H1 (cell line): Measurements from ENCODE around the gene MRFAP1. TPM values are rescaled to one million over a fixed set of nuclear protein-coding genes. Genes with fewer than 3 reads are reported as not detected.

ENCODE experiments used
- CTCF ChIA-PET: fragments of 300-600 bp; sonication (Branson Sonifier 250); formaldehyde crosslinking; loops from one replicate; lab custom pipeline; 2021; ENCODE audit not compliant: partially characterized antibody; lab: Charles Lee
- POLR2A ChIA-PET: fragments of 300-600 bp; sonication (Branson Sonifier 250); formaldehyde crosslinking; loops from one replicate; lab custom pipeline; 2021; ENCODE audit warnings: inconsistent platforms; ENCODE audit not compliant: partially characterized antibody; lab: Charles Lee
- DNase-seq, 2 experiments: peaks; one replicate each; pipeline versions ENCODE4 v3.0.0 to v3.0.0-alpha.2; 2010 to 2022; ENCODE audit warnings: low spot score in 2 of 2, low read depth in 1 of 2, mixed read lengths in 1 of 2
- FAIRE-seq: peaks from 2 replicates; lab custom pipeline; 2011; peaks lifted over from hg19 to GRCh38; lab: Jason Lieb, UNC
- H2AFZ ChIP-seq: 2 replicates; pipeline ENCODE4 v1.8.1; 2012; ENCODE audit warnings: low read length, inconsistent platforms
- H2AK5ac ChIP-seq: 2 replicates; pipeline ENCODE4 v1.6.1; 2013; ENCODE audit warnings: low read depth, low read length
- H2BK120ac ChIP-seq: replicated peaks from 2 replicates; pipeline ENCODE3; 2013; ENCODE audit warnings: low read depth, low read length, inconsistent platforms
- H2BK12ac ChIP-seq: 2 replicates; pipeline ENCODE4 v1.6.1; 2013; ENCODE audit warnings: low read depth, low read length
- H2BK15ac ChIP-seq: 2 replicates; pipeline ENCODE4 v1.6.1; 2013; ENCODE audit warnings: low read length
- H2BK20ac ChIP-seq: 2 replicates; pipeline ENCODE4 v1.6.1; 2013; ENCODE audit warnings: low read length
- H2BK5ac ChIP-seq: 2 replicates; pipeline ENCODE4 v1.6.1; 2013; ENCODE audit warnings: low read depth, low read length
- H3K14ac ChIP-seq: 2 replicates; pipeline ENCODE4 v1.6.1; 2013; ENCODE audit warnings: inconsistent platforms; ENCODE audit not compliant: insufficient read length
- H3K18ac ChIP-seq: 2 replicates; pipeline ENCODE4 v1.6.1; 2013; ENCODE audit warnings: low read length; ENCODE audit errors: extremely low read depth
- H3K23ac ChIP-seq: 2 replicates; pipeline ENCODE4 v1.6.1; 2013; ENCODE audit warnings: inconsistent platforms; ENCODE audit not compliant: insufficient read length
- H3K23me2 ChIP-seq: 2 replicates; pipeline ENCODE4 v1.6.1; 2013; ENCODE audit warnings: low read depth, low read length
- H3K27ac ChIP-seq: 2 replicates; pipeline ENCODE4 v1.6.1; 2011; ENCODE audit warnings: low read depth, low read length, inconsistent platforms
- H3K27me3 ChIP-seq, 4 experiments: replicated peaks in 1 of 4; 1 replicate in 1 of 4; 2 replicates in 3 of 4; pipeline versions ENCODE4 v1.6.1 to v1.8.1; 2011 to 2013; ENCODE audit warnings: low read length in 3 of 4, mild to moderate bottlenecking in 3 of 4, inconsistent platforms in 2 of 4, mixed read lengths in 2 of 4, moderate library complexity in 1 of 4; ENCODE audit not compliant: control insufficient read depth in 3 of 4, insufficient read depth in 3 of 4; ENCODE audit errors: extremely low read depth in 1 of 4
- H3K36me3 ChIP-seq, 4 experiments: 2 replicates each; pipeline versions ENCODE4 v1.6.1 to v1.8.1; 2011 to 2013; ENCODE audit warnings: mild to moderate bottlenecking in 4 of 4, low read length in 3 of 4, moderate library complexity in 2 of 4, control low read depth in 1 of 4, inconsistent platforms in 1 of 4; ENCODE audit not compliant: insufficient read depth in 4 of 4, control insufficient read depth in 2 of 4
- H3K4ac ChIP-seq: replicated peaks from 2 replicates; pipeline ENCODE3; 2013; ENCODE audit warnings: low read length, low read depth, mixed read lengths, inconsistent platforms; ENCODE audit not compliant: insufficient read length
- H3K4me1 ChIP-seq, 4 experiments: replicated peaks in 1 of 4; 1 replicate in 1 of 4; 2 replicates in 3 of 4; pipeline versions ENCODE4 v1.6.1 to v1.8.1; 2011 to 2013; ENCODE audit warnings: low read length in 3 of 4, inconsistent platforms in 2 of 4, mixed read lengths in 1 of 4; ENCODE audit not compliant: insufficient read depth in 4 of 4, control insufficient read depth in 3 of 4
- H3K4me2 ChIP-seq, 2 experiments: 2 replicates each; pipeline versions ENCODE4 v1.6.1 to v1.8.1; 2011 to 2013; ENCODE audit warnings: low read depth in 2 of 2, low read length in 2 of 2, control low read depth in 1 of 2, inconsistent platforms in 1 of 2, mild to moderate bottlenecking in 1 of 2; ENCODE audit not compliant: insufficient read depth in 1 of 2
- H3K4me3 ChIP-seq, 4 experiments: fragments of 200-600, 300-600 bp in 1 of 4; sonication (generic), shearing (Covaris generic), sonication (Bioruptor Twin) in 1 of 4; 2 replicates each; pipeline versions ENCODE4 v1.5.1 to v1.8.1; 2011 to 2016; ENCODE audit warnings: low read length in 4 of 4, low read depth in 3 of 4, control low read depth in 2 of 4, inconsistent platforms in 2 of 4, mild to moderate bottlenecking in 2 of 4, mixed read lengths in 1 of 4, moderate library complexity in 1 of 4; ENCODE audit not compliant: insufficient read depth in 2 of 4; ENCODE audit errors: extremely low read depth in 1 of 4
- H3K56ac ChIP-seq: replicated peaks from 2 replicates; pipeline ENCODE3; 2013; ENCODE audit warnings: low read depth, mild to moderate bottlenecking, mixed read lengths, low read length, inconsistent platforms; ENCODE audit not compliant: insufficient read length
- H3K79me1 ChIP-seq: 2 replicates; pipeline ENCODE4 v1.6.1; 2013; ENCODE audit warnings: low read depth, low read length, control low read depth
- H3K79me2 ChIP-seq, 2 experiments: 2 replicates each; pipeline versions ENCODE4 v1.6.1 to v1.8.1; 2012 to 2013; ENCODE audit warnings: low read length in 2 of 2, mild to moderate bottlenecking in 2 of 2, inconsistent platforms in 1 of 2; ENCODE audit not compliant: insufficient read depth in 2 of 2, control insufficient read depth in 1 of 2
- H3K9ac ChIP-seq, 4 experiments: replicated peaks in 1 of 4; 1 replicate in 1 of 4; 2 replicates in 3 of 4; pipeline versions ENCODE4 v1.6.1 to v1.8.1; 2011 to 2013; ENCODE audit warnings: low read depth in 3 of 4, low read length in 3 of 4, control low read depth in 2 of 4, mild to moderate bottlenecking in 2 of 4, moderate library complexity in 2 of 4, inconsistent platforms in 1 of 4; ENCODE audit errors: extremely low read depth in 1 of 4
- H3K9me3 ChIP-seq, 2 experiments: 2 replicates each; pipeline versions ENCODE4 v1.6.1 to v1.8.1; 2012 to 2013; ENCODE audit warnings: mild to moderate bottlenecking in 2 of 2, moderate library complexity in 2 of 2, control low read depth in 1 of 2, inconsistent platforms in 1 of 2, low read depth in 1 of 2, low read length in 1 of 2, mixed read lengths in 1 of 2; ENCODE audit not compliant: insufficient read depth in 2 of 2
- H4K20me1 ChIP-seq, 2 experiments: replicated peaks in 1 of 2; 2 replicates each; pipeline versions ENCODE3 to v1.8.1; 2011 to 2013; ENCODE audit warnings: inconsistent platforms in 2 of 2, low read length in 2 of 2, mild to moderate bottlenecking in 1 of 2; ENCODE audit not compliant: insufficient read depth in 2 of 2, control insufficient read depth in 1 of 2
- H4K5ac ChIP-seq: 2 replicates; pipeline ENCODE4 v1.6.1; 2013; ENCODE audit warnings: low read length, low read depth, mixed read lengths, inconsistent platforms; ENCODE audit not compliant: insufficient read length
- H4K8ac ChIP-seq: 2 replicates; pipeline ENCODE4 v1.8.0; 2013; ENCODE audit warnings: mild to moderate bottlenecking, moderate library complexity, low read length, inconsistent platforms; ENCODE audit not compliant: insufficient read depth; ENCODE audit errors: extremely low read depth
- H4K91ac ChIP-seq: replicated peaks from 2 replicates; pipeline ENCODE3; 2013; ENCODE audit warnings: low read length, mixed read lengths, inconsistent platforms; ENCODE audit not compliant: insufficient read length
- CHD1 ChIP-seq: IDR thresholded peaks from 2 replicates; pipeline ENCODE4 v1.6.1; 2012; ENCODE audit warnings: low read depth, low read length, improper control_type of control experiment
- NRF1 ChIP-seq: IDR thresholded peaks from 2 replicates; pipeline ENCODE4 v1.6.1; 2011; ENCODE audit warnings: mild to moderate bottlenecking, low read depth, low read length, improper control_type of control experiment
- SIRT6 ChIP-seq: IDR thresholded peaks from one replicate; pipeline ENCODE4 v1.7.1; 2012; ENCODE audit warnings: low read length, inconsistent platforms
- WGBS, 2 experiments: shearing (Covaris generic) in 1 of 2; methylation state at CpG; one replicate each; pipeline versions ENCODE4 v1.1.6 to v1.1.7; 2013 to 2015; ENCODE audit warnings: low lambda C conversion rate in 2 of 2, mixed read lengths in 2 of 2, inconsistent platforms in 1 of 2, low coverage in 1 of 2, missing lambda C conversion rate in 1 of 2; ENCODE audit not compliant: insufficient replicate concordance in 2 of 2, insufficient coverage in 1 of 2, insufficient read length in 1 of 2; ENCODE audit errors: extremely low coverage in 1 of 2, missing lambda C conversion rate in 1 of 2; 5-methylcytosine and 5-hydroxymethylcytosine counted together
- polyA plus RNA-seq, 7 experiments: library from polyadenylated mRNA; depleted of rRNA in 3 of 7; stranded (reverse) in 5 of 7; unstranded in 2 of 7; fragments of >200 nt in 5 of 7; fragments of 200-250 nt in 2 of 7; gene quantifications; 1 replicate in 5 of 7; 2 replicates in 1 of 7; 4 replicates in 1 of 7; pipeline versions ENCODE4 v1.2.1 to v1.2.3, GENCODE V29; 2011 to 2013; ENCODE audit warnings: missing spikeins in 2 of 7, mixed read lengths in 2 of 7
- total RNA-seq: library from RNA; stranded (reverse); fragmentation: NEBNext Ultra II Directional; extraction: Animal tissue kit (Norgen Biotek cat#: 25700); gene quantifications from 2 replicates; pipeline ENCODE4 v1.2.1, GENCODE V29; 2021

Gene MRFAP1
- total and polyA plus RNA-seq, 2 of the 8 experiments (the other 6 are each of a cell fraction or from before 2014, with no cell fraction given), result 108 to 307 TPM

GRCh38 chr4:6610856-6611430 is 29.5 kb upstream of the MRFAP1 start:
- no peaks in the 10 kb centered on the region for H3K27me3 ChIP-seq
- no peak overlapping the region for H3K4ac ChIP-seq
- no peaks in the 10 kb centered on the region; a peak in 1 of 7 replicates for H3K4me1 ChIP-seq
- H3K36me3 ChIP-seq, result no peaks in the 10 kb centered on the region; a peak in 1 of 8 replicates
- no peak overlapping the region for H4K5ac ChIP-seq
- no peak overlapping the region for H2BK15ac ChIP-seq
- no peak overlapping the region for H3K27ac ChIP-seq
- no peaks in the 10 kb centered on the region for H3K9me3 ChIP-seq
- no peak overlapping the region for H2BK5ac ChIP-seq
- 88% methylated on average over 17 of the region's 24 CpGs; no CpG with 5 or more reads in 1 of the 2 experiments for WGBS, 2 experiments
- no peak overlapping the region for H3K4me2 ChIP-seq
- peaks cover 0 to 4% of the 10 kb centered on the region in 2 experiments for H4K20me1 ChIP-seq
- H4K91ac ChIP-seq, result no peak overlapping the region
- H3K9ac ChIP-seq, result no peak overlapping the region; a peak in 1 of 7 replicates
- no peak overlapping the region for H2BK20ac ChIP-seq
- no peaks in the 10 kb centered on the region; the same call in 1 of the 2 replicates for H3K23me2 ChIP-seq
- H3K4me3 ChIP-seq, result no peak overlapping the region
- CTCF ChIA-PET, result interaction anchor here (0.8 to 1.0 kb wide), 2 partner anchors 13 to 15 kb away, joined by 3 read pairs; no protein-coding TSS in a partner anchor
- H3K23ac ChIP-seq, result no peak overlapping the region
- H2AK5ac ChIP-seq, result no peak overlapping the region
- no peak for FAIRE-seq
- no peak overlapping the region for H3K14ac ChIP-seq
- no peak for DNase-seq
- H4K8ac ChIP-seq, result peak overlapping the region; percentile 59; the same call in 1 of the 2 replicates
- H3K79me1 ChIP-seq, result no peaks in the 10 kb centered on the region
- POLR2A ChIA-PET, result no interaction called here
- H3K18ac ChIP-seq, result no peak overlapping the region
- no peaks in the 10 kb centered on the region for H3K79me2 ChIP-seq
- TF ChIP-seq SIRT6, result no peak
- no peak for TF ChIP-seq CHD1
- TF ChIP-seq NRF1, result no peak
- H3K56ac ChIP-seq, result no peak overlapping the region
- H2BK120ac ChIP-seq, result no peak overlapping the region
- no peak overlapping the region for H2BK12ac ChIP-seq
- no peak overlapping the region for H2AFZ ChIP-seq
